ENCODE results near the gene SKOR2. TPM values are rescaled to one million over a fixed set of nuclear protein-coding genes. Genes with fewer than 3 reads are reported as not detected.

SKOR2 gene
- total and polyA plus RNA-seq, 2 of the 13 experiments (the other 11 are each of a cell fraction or from before 2014, with no cell fraction given) = not detected

DNA sequence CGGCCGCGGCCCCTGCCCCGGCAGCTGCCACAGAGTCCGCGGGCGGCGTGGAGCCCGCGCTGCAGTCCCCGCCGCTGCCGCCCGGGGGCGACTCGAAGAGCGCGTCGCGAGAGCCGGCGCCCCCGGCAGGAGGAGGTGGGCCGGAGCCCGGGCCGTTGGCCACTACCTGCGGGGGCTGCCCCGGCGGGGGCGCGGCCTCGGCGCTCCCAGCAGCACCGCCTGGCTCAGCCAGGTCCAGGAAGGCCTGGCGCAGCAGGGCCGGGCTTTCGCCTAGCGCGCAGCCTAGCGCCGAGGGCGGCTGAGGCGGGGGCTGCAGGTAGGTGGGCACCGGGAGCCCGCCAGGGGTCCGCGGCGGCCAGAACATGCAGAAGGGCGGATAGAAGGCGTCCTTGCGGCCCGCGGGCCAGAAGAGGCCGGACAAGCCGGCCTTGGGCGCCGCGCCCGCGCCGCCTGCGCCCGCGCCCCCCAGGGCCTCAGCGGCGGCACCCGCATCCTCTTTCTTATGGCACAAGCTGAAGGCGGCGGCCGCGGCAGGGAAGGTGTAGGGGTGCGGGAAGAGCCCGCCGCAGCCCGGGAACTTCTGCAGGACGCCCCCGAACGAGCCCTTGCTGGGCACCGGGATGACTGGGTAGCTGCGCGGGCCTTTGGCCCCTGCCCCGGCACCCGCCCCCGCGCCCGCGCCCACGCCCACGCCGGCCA, 3.9 kb downstream of the SKOR2 start:
- no peak overlapping the region for H3K4me3 ChIP-seq (replicated peaks in 1 of 3; ENCODE audit: insufficient read depth in 1 of 3, low read depth in 2 of 3, low read length in 3 of 3)
- H3K4me2 ChIP-seq (ENCODE audit: low read depth, low read length) = no peak overlapping the region
- H3K27ac ChIP-seq (ENCODE audit: extremely low read length, insufficient read depth, low read length) = no peak overlapping the region
- DNase-seq (ENCODE audit: low spot score) (no peak), FAIRE-seq (no peak), ATAC-seq (no peak; the same call in 2 of the 3 replicates)
- TF ChIP-seq, protein P1, sequence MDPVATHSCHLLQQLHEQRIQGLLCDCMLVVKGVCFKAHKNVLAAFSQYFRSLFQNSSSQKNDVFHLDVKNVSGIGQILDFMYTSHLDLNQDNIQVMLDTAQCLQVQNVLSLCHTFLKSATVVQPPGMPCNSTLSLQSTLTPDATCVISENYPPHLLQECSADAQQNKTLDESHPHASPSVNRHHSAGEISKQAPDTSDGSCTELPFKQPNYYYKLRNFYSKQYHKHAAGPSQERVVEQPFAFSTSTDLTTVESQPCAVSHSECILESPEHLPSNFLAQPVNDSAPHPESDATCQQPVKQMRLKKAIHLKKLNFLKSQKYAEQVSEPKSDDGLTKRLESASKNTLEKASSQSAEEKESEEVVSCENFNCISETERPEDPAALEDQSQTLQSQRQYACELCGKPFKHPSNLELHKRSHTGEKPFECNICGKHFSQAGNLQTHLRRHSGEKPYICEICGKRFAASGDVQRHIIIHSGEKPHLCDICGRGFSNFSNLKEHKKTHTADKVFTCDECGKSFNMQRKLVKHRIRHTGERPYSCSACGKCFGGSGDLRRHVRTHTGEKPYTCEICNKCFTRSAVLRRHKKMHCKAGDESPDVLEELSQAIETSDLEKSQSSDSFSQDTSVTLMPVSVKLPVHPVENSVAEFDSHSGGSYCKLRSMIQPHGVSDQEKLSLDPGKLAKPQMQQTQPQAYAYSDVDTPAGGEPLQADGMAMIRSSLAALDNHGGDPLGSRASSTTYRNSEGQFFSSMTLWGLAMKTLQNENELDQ (CRISPR knock-in tag; IDR thresholded peaks at IDR 0.05; ENCODE audit: borderline replicate concordance) = no peak
- no peak for TF ChIP-seq SNAI1 (CRISPR knock-in tag; IDR thresholded peaks at IDR 0.05; ENCODE audit: borderline replicate concordance)
- TF ChIP-seq, protein P2, sequence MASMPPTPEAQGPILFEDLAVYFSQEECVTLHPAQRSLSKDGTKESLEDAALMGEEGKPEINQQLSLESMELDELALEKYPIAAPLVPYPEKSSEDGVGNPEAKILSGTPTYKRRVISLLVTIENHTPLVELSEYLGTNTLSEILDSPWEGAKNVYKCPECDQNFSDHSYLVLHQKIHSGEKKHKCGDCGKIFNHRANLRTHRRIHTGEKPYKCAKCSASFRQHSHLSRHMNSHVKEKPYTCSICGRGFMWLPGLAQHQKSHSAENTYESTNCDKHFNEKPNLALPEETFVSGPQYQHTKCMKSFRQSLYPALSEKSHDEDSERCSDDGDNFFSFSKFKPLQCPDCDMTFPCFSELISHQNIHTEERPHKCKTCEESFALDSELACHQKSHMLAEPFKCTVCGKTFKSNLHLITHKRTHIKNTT (CRISPR knock-in tag; IDR thresholded peaks at IDR 0.05) = no peak
- TF ChIP-seq KDM5B (CRISPR knock-in tag; IDR thresholded peaks at IDR 0.05; ENCODE audit: borderline replicate concordance) = no peak
- TF ChIP-seq SETDB1 (CRISPR knock-in tag; IDR thresholded peaks at IDR 0.05; ENCODE audit: borderline replicate concordance) = no peak
- TF ChIP-seq, protein P3, sequence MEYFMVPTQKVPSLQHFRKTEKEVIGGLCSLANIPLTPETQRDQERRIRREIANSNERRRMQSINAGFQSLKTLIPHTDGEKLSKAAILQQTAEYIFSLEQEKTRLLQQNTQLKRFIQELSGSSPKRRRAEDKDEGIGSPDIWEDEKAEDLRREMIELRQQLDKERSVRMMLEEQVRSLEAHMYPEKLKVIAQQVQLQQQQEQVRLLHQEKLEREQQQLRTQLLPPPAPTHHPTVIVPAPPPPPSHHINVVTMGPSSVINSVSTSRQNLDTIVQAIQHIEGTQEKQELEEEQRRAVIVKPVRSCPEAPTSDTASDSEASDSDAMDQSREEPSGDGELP (IDR thresholded peaks at IDR 0.05; ENCODE audit: borderline replicate concordance, low read depth) = no peak
- no peak for TF ChIP-seq ZMYM3 (CRISPR knock-in tag; IDR thresholded peaks at IDR 0.05)
- no peak for TF ChIP-seq PHF5A (CRISPR knock-in tag; IDR thresholded peaks at IDR 0.05; ENCODE audit: low read depth, unreplicated experiment)
- no peak for TF ChIP-seq ZNF484 (CRISPR knock-in tag; IDR thresholded peaks at IDR 0.05; ENCODE audit: borderline replicate concordance, low read depth)
- no peak for TF ChIP-seq EEA1 (CRISPR knock-in tag; IDR thresholded peaks at IDR 0.05; ENCODE audit: borderline replicate concordance)
- TF ChIP-seq NPAS2 (CRISPR knock-in tag; IDR thresholded peaks at IDR 0.05; ENCODE audit: borderline replicate concordance) = no peak
- TF ChIP-seq ZBTB3 (CRISPR knock-in tag; IDR thresholded peaks at IDR 0.05; ENCODE audit: borderline replicate concordance, low read depth) = no peak
- in situ Hi-C loops (cut with HindIII; ENCODE audit: extremely low pct_ligation_motif_present, low pct_unique_long_range_greater_than_20kb) (no loop called here), intact Hi-C loops (cut with micrococcal nuclease; ENCODE audit: unreplicated experiment) (no loop called here)
- no peak overlapping the region for H3K9ac ChIP-seq (ENCODE audit: insufficient read depth, low read depth, low read length)
- no peaks in the 10 kb centered on the region for H3K4me1 ChIP-seq (ENCODE audit: insufficient read depth, low read length)
- H3K9me3 ChIP-seq (ENCODE audit: low read length) = no peaks in the 10 kb centered on the region
- no peaks in the 10 kb centered on the region for H3K79me2 ChIP-seq (ENCODE audit: insufficient read depth, low read length)
- WGBS (ENCODE audit: low lambda C conversion rate) = 81% methylated on average over 23 of the region's 90 CpGs
- H3K27me3 ChIP-seq (ENCODE audit: control insufficient read depth in 1 of 2, insufficient read depth in 2 of 2, low read length in 2 of 2) = peaks cover 0 to 14% of the 10 kb centered on the region in 2 experiments; a peak in 3 of 5 replicates
- no TSS peak for BruUV-seq (replicated peaks)
- no peaks in the 10 kb centered on the region for H4K20me1 ChIP-seq (ENCODE audit: insufficient read depth, low read length)
- no peak overlapping the region for H2AFZ ChIP-seq (ENCODE audit: low read length)
- no peaks in the 10 kb centered on the region for H3K36me3 ChIP-seq (replicated peaks in 1 of 2; ENCODE audit: control insufficient read depth in 1 of 2, insufficient read depth in 2 of 2, low read length in 2 of 2)
- POLR2A ChIA-PET = no interaction called here
- CTCF ChIA-PET (ENCODE audit: low intra/inter-chr PET ratio, low total read pairs) = no interaction called here

Measured in HepG2 (cell line).